ENCODE measurements around the gene TRIM62.

GRCh38 chr1:33225586-33225985, 43.7 kb upstream of the TRIM62 start:
- no peak for TF ChIP-seq CTCF (optimal IDR thresholded peaks at IDR 0.05 in 1 of 3, IDR thresholded peaks at IDR 0.05 in 1 of 3, conservative IDR thresholded peaks at IDR 0.05 in 1 of 3; ENCODE audit: extremely low read depth in 1 of 3, insufficient read depth in 2 of 3, low read length in 3 of 3)
- TF ChIP-seq EZH2 (IDR thresholded peaks at IDR 0.05; ENCODE audit: low read length) = no peak
